Globus pallidus (tissue), 1 donor: ENCODE measurements around the gene PTPRD.
"Not testable (repeated sequence)": the region's sequence is repeated elsewhere in the genome, so short reads cannot be mapped to it uniquely, and the experiment has no call there.

Experiments used
- DNase-seq: peaks from one replicate; pipeline ENCODE4 v3.0.0-alpha.2; 2015; ENCODE audit warnings: low spot score

The PTPRD gene

DNA sequence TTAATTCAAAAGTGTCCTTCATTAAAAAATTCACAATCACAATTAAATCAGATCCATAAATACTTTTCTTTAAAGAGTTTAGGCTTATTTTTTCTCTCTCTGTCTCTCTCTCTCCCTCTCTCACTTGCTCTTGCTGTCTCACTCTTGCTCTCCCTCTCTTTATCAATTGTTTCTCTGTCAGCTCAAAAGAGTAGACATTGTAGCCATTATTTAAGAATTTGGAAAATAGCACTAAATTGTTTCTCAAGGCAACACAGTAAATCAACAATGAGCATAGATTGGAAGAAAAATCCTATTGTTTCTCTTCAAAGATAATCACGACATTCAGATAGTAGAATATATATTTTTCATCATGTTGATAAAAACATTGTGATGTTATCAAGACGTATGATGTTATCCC, 1114.0 kb downstream of the PTPRD start:
- DNase-seq: peak; percentile 76

DNA sequence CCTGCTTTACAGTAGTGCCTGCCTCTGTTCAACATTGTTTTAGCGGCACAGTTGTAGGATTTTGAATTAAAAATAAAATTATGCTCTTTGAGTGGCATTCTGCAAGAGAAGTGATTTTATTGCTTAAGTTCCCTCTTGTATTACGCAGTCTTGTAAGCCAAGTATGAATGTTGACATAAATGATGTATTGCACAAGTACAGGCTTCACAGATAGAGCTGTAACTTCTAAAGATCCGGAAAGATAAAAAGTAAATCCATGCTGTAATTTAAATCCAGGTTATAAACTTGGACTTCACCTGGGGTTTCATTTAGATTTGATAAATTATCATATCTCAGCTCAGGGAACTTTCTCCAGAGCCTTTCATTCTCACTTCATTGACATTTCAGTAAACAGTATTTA, 1114.7 kb downstream of the PTPRD start:
- DNase-seq: peak; percentile 25

DNA sequence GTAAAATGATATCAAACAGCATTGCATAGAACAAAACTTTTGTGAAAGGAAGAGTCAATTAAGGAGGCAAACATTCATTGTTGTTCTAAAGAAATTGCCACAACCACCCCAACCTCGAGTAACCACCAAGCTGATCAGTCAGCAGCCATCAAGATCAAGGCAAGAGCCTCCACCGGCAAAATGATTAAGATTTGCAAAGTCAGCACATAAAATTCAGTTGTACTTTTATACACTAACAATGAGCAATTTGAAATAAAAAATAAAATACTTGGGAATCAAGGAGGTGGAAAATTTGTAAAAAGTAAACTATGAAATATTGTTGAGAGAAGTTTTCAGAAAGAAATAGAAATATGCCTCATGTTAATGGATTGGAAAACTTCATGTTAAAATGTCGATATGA, 1118.5 kb downstream of the PTPRD start:
- DNase-seq: no peak

DNA sequence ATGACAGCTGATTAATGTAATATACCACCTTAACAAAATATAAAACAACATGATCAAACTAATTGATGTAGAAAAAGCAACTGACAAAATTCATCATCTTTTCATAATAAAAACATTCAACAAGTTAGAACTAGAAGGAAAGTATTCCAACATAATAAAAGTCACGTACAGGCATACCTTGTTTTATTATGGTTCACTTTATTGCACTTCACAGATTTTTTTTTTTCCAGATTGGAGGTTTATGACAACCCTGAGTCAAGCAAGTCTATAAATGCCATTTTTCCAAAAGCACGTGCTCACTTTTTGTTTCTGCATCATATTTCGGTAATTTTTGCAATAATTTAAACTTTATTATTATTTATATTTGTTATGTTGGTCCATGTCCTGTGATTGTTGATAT, 1120.3 kb downstream of the PTPRD start:
- no peak for DNase-seq

DNA sequence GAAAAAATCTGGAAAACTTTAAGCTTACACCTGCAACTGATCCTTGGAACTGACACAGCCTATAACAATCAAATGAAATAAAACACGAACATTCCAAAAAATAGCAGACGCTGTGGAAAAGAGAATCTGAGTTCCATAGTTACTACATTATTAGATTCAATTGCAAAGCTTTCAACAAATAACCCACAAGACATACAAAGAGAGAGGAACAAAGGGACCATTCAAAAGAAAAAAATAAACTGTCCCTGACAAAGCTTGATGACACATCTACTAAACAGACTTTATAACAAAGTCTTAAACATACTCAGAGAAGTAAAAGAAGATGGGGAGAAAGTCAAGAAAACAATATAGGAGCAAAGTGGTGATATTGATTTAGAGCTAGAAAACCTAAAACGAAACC, 1123.6 kb downstream of the PTPRD start:
- no peak for DNase-seq

DNA sequence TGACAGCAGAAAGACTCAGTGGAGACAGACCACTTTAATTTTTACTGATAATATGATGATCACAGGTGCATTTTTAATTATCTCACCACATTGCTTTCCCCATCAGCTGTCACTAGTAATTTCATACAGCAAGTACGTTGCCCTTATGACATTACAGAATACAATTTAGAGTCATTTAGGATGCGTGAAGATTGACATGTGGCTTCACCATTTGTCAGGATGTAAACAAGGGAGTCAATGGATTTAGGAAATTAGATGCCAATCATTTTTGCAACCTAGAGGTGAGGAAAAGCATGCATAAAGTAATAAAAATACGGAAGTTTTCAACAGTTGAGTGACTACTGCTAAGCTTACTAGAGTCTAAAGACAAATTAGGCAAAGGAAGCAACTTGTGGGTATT, 1129.6 kb downstream of the PTPRD start:
- DNase-seq: no peak

DNA sequence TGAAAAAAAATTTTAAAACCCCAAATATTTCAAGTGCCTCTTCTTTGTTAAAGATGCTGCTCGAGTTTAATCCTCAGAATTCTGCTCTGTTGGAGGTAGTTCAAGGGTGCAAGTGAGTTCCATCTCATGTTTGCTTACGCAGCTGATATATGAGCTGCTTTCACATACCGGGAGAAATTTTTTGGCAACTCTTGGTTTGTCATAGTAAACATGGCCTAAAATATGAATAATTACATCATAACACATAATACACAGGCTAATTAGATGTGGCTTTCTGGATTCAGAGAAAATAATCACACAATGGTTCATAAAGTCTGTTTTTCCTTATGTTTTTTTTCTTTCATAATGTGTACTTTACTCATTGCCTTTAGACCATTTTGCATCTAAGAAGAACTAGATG, 1134.1 kb downstream of the PTPRD start:
- DNase-seq: no peak

DNA sequence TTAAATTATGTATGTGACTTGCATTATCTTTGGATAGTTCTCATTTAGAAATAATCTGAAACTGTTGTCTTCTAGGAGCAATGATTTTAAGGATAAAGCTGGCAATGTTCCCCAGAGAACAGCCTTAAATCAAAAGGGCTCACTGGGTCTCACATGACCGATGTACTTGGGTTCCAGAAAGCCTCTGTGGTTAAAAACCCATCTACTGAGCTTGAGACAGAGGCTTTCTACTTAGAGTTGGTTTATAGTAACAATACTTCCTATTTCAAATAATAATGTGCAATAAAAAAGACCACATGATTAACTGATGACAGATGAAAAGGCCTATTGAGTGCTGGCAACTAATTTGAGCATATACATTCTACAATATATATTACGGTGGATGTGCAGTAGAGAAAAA, 1143.5 kb downstream of the PTPRD start:
- no peak for DNase-seq

DNA sequence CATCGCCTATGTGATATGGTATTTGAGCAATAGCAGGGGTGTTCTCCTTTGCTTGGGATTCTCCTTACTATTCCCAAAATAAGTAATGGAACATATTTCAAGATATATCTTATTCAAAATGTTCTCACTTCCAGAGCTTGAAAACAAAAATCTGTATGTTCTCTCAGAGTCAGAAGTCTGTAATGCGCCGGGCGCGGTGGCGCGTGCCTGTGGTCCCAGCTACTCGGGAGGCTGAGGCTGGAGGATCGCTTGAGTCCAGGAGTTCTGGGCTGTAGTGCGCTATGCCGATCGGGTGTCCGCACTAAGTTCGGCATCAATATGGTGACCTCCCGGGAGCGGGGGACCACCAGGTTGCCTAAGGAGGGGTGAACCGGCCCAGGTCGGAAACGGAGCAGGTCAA, 1170.9 kb downstream of the PTPRD start:
- not testable (repeated sequence) for DNase-seq

DNA sequence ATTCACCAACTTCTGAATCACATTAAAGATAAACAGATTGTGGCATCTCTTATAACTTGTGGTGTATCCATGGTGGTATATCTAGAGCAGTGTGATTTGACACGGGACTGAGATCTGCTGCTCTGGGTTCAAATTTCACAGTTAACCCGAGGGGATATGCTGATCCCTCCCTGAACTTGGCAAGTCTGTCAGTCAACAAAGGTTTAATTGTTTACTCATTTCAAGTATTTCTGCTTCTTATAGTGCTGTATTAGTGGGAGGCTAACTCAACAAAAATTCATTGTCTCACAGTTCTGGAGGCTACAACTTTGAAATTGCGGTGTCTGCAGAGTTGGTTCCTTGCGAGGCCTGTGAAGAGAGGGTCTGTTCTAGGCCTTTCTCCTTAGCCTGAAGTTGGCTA, 1175.2 kb downstream of the PTPRD start:
- no peak for DNase-seq

DNA sequence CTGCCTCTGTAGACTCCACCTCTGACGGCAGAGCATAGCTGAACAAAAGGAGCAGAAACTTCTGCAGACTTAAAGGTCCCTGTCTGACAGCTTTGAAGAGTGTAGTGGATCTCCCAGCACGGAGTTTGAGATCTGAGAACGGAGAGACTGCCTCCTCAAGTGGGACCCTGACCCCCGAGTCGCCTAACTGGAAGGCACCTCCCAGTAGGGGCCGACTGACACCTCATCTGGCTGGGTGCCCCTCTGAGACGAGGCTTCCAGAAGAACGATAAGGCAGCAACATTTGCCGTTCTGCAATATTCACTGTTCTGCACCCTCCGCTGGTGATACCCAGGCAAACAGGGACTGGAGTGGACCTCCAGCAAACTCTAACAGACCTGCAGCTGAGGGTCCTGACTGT, 1186.3 kb downstream of the PTPRD start:
- not testable (repeated sequence) for DNase-seq

DNA sequence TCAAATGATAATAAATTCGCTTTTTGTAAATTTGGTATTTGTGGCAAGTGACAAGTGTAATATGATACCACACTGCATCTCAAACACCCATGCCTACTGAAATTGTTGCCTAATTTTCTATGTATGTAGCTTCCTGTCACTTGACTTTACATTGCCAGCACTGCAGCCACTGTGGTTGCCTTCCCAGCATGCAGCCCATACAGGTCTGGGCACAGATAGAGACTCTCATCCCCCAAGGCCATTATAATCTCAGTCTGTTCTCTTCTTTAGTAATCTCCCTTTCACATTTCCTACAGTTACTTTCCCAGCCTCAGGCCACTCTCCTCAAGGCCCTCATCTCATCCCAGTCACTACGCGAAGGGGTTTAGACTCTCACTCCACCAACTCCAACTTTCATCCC, 1200.6 kb downstream of the PTPRD start:
- no peak for DNase-seq

DNA sequence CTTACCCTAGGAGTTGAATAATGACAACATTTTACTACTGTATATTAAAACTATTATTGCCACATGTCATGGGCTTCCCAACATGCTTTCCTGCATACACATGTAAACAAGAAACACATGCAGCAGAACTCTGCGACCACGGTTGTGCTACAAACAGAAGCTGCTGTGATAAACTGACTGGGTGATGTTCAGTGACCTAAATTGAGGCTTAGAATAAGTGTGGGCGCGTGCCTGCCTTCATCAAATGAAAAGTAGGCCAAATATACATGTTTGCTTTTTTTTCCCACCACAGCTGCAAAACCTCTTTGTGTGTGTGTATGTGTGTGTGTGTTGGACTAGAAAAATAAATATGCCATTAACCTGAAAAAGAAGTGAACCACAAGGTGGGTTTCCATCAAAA, 1202.1 kb downstream of the PTPRD start:
- no peak for DNase-seq

DNA sequence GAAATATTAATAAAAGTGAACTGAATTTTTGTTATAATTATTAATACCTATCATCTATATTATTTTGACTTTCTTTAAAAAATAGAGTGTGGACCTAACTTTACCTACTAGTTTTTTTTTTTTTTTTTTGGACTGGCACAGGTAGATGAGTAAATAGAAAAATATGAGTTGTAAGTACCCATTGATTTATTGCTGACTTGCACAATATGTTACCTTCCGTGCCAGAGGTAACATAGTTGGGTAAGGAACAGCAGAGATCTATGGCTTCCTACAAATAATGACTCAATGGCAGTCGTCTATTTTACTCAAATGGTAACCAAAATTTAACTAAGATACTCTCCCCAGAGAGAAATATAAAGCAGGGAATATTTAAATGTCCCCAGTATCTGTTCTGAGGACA, 1212.8 kb downstream of the PTPRD start:
- no peak for DNase-seq

DNA sequence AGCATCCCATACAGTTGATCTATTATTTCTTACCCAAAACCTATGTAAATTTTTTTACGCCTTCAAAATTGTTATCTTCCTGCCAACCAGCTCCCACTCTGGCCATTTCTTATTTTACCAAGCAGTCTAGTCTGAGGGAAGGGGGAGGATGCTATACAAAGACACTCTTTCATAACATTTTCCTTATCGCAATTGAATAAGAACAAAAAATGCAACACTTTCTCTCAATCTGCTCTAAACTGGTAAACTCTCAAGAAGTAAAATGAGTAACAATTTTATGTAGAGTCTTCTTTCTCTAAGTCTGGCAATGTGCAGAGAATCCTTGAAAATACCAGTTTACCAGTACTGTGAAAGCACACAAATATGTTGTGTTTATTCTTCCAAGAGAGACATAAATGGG, 1216.3 kb downstream of the PTPRD start:
- no peak for DNase-seq

DNA sequence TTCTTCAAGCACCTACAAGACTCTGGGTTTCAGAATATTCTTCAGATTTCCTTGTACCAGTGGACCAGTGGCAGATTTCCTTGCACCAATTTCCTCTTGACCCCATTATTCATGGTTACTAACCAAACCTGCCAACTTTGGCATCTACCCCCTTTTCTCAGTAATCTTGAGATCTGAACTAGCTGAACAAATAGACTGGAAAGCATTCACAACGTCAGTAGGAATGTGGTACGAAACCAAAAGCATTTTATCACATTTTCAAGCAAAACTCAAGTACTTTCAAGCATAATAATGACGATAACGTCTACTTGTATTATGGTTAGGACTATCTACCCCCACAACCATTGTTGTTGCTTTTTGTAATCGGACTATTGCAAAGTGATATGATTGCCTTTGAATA, 1217.3 kb downstream of the PTPRD start:
- DNase-seq: no peak

DNA sequence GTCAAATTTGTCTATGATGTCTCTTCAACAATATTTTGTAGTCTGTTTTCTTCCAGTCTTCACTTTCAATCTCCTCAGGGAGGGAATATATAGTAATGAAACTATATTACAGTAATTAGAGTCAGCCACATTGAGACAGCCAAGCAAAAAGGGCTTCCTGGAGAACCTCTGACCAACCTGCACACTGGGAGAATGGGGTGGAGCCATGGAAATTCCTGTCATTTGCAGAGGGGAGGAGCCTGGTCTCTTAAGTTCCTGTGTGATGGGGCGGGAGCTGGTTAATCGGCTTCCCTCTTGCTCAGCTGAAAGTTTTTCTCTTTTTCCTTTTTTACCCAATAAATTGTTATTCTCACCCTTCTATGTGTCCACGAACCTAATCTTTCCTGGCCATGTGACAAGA, 1220.0 kb downstream of the PTPRD start:
- no peak for DNase-seq

DNA sequence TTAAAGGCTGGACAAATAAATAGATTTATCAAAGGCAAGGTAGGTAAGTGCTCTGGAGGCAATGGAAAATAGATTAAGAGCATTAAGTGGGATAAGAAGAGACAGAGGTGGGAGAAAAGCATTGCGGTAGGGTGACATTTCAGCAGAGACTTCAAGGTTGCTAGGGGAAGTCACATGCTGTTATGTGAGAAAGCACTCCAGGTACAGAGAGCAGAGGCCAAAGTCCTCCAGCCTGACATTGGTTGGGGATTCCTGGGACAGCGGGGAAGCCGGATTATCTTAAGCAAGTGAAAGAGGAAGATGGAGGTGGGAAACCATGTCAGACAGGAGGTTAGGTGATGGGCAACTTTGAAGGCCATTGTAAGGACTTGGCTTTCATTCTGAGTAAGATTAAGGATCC, 1222.9 kb downstream of the PTPRD start:
- no peak for DNase-seq

DNA sequence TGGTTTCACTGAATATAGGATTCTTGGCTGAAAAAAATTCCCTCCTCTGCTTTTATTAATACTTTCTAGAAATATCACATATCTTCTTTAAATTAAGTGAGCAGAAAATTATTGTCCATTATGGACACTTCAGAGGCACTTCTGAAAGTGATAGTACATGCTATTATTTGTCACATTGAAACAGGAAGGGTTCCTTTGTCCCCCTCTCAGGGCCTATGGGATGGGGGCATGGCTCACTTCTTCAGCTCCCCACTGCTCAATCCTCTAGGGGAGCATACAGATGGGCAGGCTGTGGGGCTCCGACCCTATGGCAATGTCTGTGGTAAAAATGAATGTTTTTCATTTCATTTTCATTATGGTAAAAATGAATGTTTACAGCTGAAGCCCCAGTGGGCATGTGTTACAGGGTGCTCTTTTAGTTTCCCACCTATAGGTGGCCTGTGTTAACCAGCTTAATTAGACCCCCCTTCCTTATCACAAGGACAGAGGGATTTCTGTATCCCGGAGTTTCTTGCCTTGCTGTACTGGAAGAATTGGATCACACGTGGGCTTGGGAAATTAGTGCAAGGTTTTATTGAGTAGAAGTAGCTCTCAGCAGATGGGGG, 1225.2 kb downstream of the PTPRD start:
- no peak for DNase-seq

DNA sequence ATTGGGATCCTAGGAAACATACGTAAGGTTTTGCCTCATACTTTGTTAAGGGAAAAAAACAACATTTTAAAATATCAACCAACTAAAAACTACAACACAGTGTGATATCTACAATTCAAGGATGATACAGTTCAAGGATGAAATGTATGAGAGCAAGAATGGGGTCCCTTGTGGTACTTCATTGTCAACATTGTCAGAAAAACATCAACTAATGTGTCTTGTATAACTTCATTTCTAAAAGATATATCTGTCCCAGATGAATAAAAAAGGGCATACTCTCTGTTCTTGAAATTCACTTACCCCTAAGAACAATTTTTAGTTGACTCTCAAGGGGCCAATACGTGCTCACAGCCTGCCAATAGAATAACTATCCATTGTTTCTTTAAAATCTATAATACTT, 1250.5 kb downstream of the PTPRD start:
- no peak for DNase-seq

DNA sequence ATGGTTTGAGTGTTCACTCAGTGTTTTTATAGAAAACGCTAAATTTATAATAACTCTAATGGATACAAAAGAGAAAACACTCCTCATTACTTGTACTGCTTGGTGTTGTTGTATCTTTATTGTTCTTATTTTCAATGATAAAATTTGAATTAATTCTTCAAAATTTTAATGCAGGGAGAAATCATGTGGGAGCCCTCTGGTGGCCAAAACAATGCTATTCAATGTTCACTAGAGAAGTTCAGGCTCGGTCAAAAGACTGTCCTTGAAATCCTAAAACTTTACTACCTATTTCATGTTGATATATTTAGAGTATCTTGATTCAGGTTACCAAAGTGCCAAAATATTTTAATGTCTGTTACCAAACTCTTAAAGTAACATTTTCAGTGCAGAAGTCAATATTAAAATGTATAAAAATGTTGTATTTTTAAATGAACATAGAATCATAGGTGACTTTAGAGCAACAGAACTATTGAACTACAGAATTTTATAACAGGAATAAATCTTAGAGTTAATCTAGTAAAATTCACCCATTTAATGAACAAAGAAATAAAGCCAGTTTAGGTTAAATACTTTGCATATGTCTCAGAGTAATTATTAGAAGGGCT, 1259.8 kb downstream of the PTPRD start:
- peak; percentile 23 for DNase-seq

DNA sequence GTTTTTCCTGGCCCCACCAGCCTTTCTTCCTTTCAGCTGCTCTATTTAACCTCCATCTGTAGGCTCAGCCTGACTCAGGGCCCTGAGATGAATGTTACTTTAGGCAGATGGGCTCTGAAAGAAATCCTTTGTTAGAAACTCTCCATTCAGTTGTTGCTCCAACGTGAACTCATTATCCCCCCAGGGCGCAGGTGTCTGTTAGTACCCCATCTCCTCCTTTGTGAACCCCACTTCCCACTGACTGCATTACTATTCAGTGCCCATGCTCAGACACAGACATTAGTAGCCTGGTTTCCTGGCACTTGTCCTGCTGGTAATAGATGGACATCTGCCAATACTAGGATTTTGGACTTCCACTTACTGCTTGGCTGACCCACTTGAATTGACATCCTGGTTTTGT, 1271.6 kb downstream of the PTPRD start:
- peak; percentile 46 for DNase-seq

DNA sequence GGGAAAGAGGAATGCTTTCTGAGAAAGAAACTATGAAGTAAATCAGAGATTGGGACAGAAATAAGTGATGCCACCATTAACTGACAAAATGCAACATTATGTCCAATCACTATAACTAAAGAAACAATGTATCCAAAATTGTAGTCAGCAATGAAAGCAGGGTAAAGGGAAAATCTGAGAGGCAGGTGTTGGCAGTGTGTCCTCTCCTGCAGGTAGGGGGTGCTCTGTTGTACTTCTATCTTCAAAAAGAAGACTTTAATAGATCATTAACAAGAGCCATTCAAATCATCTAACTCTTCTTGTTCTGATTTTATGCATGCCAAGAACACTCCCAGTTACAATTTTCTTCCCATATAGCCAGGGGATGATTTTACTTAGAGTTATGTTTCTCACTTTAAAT, 1275.7 kb downstream of the PTPRD start:
- no peak for DNase-seq

DNA sequence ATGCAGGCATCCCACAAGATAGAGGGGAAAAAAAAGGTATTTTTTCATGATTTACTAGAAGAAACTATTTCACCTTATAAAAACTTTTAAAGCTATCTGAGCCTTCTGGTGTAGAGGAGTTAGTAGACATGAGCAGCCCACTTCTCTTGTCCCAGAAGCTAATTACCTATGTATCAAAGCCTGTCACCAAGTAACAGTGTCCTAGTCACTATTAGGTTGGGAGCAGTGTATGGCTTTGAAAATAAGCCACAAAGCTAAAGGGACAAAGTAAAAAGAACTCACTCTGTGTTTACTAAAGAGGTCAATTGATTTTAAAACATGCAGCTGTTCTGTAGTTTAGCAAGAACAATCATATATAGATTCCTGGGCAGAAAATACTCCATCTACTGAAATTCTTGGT, 1286.1 kb downstream of the PTPRD start:
- no peak for DNase-seq

DNA sequence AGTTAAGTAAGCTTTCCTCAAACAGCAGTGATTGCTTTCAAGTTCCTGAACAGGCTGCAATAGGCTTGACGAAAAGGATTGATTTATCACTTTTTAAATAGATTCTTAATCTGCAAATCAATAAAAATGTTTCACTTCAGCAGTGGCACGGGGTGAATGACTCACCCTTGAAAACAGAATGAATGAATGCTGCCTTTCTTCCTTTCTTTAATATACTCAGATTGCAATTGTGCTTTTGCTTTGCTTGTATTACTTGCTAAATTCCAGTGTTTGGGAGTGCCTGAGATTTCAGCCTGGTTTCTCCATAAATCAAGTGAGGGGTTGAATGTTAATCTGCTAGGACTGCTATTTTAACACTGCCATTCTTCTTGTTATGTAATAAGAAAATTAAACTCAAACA, 1293.8 kb downstream of the PTPRD start:
- DNase-seq: no peak
